HCT116 (cell line): Measurements from ENCODE around the gene PLEKHH2. TPM values are rescaled to one million over a fixed set of nuclear protein-coding genes. Genes with fewer than 3 reads are reported as not detected.

Source experiments
- ATAC-seq: fragments of 200-7000 bp; cut with Tn5 transposase; 2 replicates; pipeline ENCODE4 v1.9.1; 2020; ENCODE audit warnings: mild to moderate bottlenecking, moderate library complexity
- BruUV-seq: library from RNA; stranded (reverse); fragments of 400-500 nt; replicated peaks from 2 replicates; lab custom pipeline; 2021; lab: Mats Ljungman, UMichigan
- CTCF ChIA-PET: fragments of 300-600 bp; sonication (Branson Sonifier 250); formaldehyde crosslinking; loops from one replicate; lab custom pipeline; 2021; ENCODE audit warnings: antibody characterized with exemption; lab: Charles Lee
- POLR2A ChIA-PET: fragments of 300-600, 350-600 bp; sonication (Branson Sonifier 250); formaldehyde crosslinking; loops from one replicate; lab custom pipeline; 2021; ENCODE audit warnings: antibody characterized with exemption; lab: Charles Lee
- RAD21 ChIA-PET, 2 experiments: fragments of 300-600 bp; sonication (Branson Sonifier 250); formaldehyde crosslinking; loops; one replicate each; lab custom pipeline; 2023; ENCODE audit warnings: low total read pairs in 2 of 2; ENCODE audit not compliant: uncharacterized antibody in 2 of 2, unreplicated experiment in 2 of 2, low non-redundant PET in 1 of 2; lab: Charles Lee
- DNase-seq: peaks from one replicate; pipeline ENCODE4 v3.0.0-alpha.2; 2010; ENCODE audit warnings: low read depth, low spot score
- H2AFZ ChIP-seq: fragments of 200-600 bp; shearing (Covaris generic), sonication (generic); 2 replicates; pipeline ENCODE4 v1.6.1; 2017; ENCODE audit warnings: low read depth, mixed run types, mixed read lengths, antibody characterized with exemption, low read length; ENCODE audit not compliant: poor library complexity, severe bottlenecking
- H3K27ac ChIP-seq: 2 replicates; pipeline ENCODE4 v1.5.1; 2012; ENCODE audit warnings: low read depth, low read length
- H3K27me3 ChIP-seq: fragments of 200-600 bp; sonication (generic); 2 replicates; pipeline ENCODE4 v1.6.1; 2016; ENCODE audit warnings: mixed run types, low read length, mixed read lengths; ENCODE audit not compliant: insufficient read depth
- H3K36me3 ChIP-seq, 2 experiments: fragments of 200-500 bp in 1 of 2; fragments of 200-600 bp in 1 of 2; sonication (Bioruptor generic) in 1 of 2; sonication (generic) in 1 of 2; 2 replicates each; pipeline versions ENCODE4 v1.5.1 to v1.6.1; 2014 to 2016; ENCODE audit warnings: low read length in 2 of 2, inconsistent platforms in 1 of 2, mixed read lengths in 1 of 2, mixed run types in 1 of 2; ENCODE audit not compliant: insufficient read depth in 2 of 2, control insufficient read depth in 1 of 2
- H3K4me1 ChIP-seq, 2 experiments: fragments of 200-600 bp in 1 of 2; sonication (generic) in 1 of 2; 2 replicates each; pipeline versions ENCODE4 v1.5.1 to v1.6.1; 2012 to 2017; ENCODE audit warnings: low read length in 2 of 2, inconsistent platforms in 1 of 2, mild to moderate bottlenecking in 1 of 2, mixed read lengths in 1 of 2, mixed run types in 1 of 2, moderate library complexity in 1 of 2; ENCODE audit not compliant: insufficient read depth in 2 of 2, control insufficient read depth in 1 of 2
- H3K4me2 ChIP-seq: fragments of 200-600 bp; sonication (generic); 2 replicates; pipeline ENCODE4 v1.6.1; 2017; ENCODE audit warnings: mixed run types, low read length, mixed read lengths
- H3K4me3 ChIP-seq, 2 experiments: fragments of 200-600 bp in 1 of 2; sonication (generic) in 1 of 2; replicated peaks in 1 of 2; 2 replicates each; pipeline ENCODE4 v1.5.1; 2011 to 2016; ENCODE audit warnings: low read length in 2 of 2, control low read depth in 1 of 2, low read depth in 1 of 2, mild to moderate bottlenecking in 1 of 2, mixed read lengths in 1 of 2, mixed run types in 1 of 2
- H3K79me2 ChIP-seq: fragments of 200-600 bp; sonication (generic); 2 replicates; pipeline ENCODE4 v1.6.1; 2017; ENCODE audit warnings: mild to moderate bottlenecking, mixed run types, low read length, moderate library complexity, mixed read lengths; ENCODE audit not compliant: insufficient read depth
- H3K9ac ChIP-seq: fragments of 200-600 bp; sonication (generic); 2 replicates; pipeline ENCODE4 v1.6.1; 2016; ENCODE audit warnings: low read length, mixed read lengths
- H3K9me2 ChIP-seq: fragments of 200-600 bp; sonication (generic), shearing (Covaris generic); 2 replicates; pipeline ENCODE4 v1.6.1; 2017; ENCODE audit warnings: mixed run types, mild to moderate bottlenecking, moderate library complexity; ENCODE audit not compliant: insufficient read depth
- H3K9me3 ChIP-seq, 2 experiments: fragments of 200-500 bp in 1 of 2; fragments of 200-600 bp in 1 of 2; sonication (Bioruptor generic) in 1 of 2; sonication (generic) in 1 of 2; 2 replicates each; pipeline ENCODE4 v1.6.1; 2014 to 2017; ENCODE audit warnings: low read length in 2 of 2, mixed read lengths in 2 of 2, inconsistent platforms in 1 of 2, low read depth in 1 of 2, mild to moderate bottlenecking in 1 of 2, mixed run types in 1 of 2, moderate library complexity in 1 of 2; ENCODE audit not compliant: control insufficient read depth in 1 of 2, insufficient read depth in 1 of 2
- H4K20me1 ChIP-seq: fragments of 200-600 bp; sonication (generic), shearing (Covaris generic); 2 replicates; pipeline ENCODE4 v1.6.1; 2017; ENCODE audit warnings: mixed run types, mild to moderate bottlenecking, moderate library complexity; ENCODE audit not compliant: insufficient read depth
- CBX3 ChIP-seq: IDR thresholded peaks from 2 replicates; pipeline ENCODE4 v1.6.1; 2012; ENCODE audit warnings: low read depth
- CEBPB ChIP-seq: IDR thresholded peaks from 2 replicates; pipeline ENCODE4 v1.6.1; 2012; ENCODE audit warnings: low read depth
- EGR1 ChIP-seq: IDR thresholded peaks from 2 replicates; pipeline ENCODE4 v1.6.1; 2012; ENCODE audit warnings: low read depth
- ELF1 ChIP-seq: IDR thresholded peaks from 2 replicates; pipeline ENCODE4 v1.6.1; 2012; ENCODE audit warnings: low read depth, borderline replicate concordance
- EZH2 ChIP-seq: fragments of 200-600 bp; sonication (generic); IDR thresholded peaks from 2 replicates; pipeline ENCODE4 v1.6.1; 2017; ENCODE audit warnings: antibody characterized with exemption, mixed run types
- EZH2phosphoT487 ChIP-seq: fragments of 200-600 bp; IDR thresholded peaks from 2 replicates; pipeline ENCODE4 v1.6.1; 2018; ENCODE audit warnings: antibody characterized with exemption, borderline replicate concordance
- JUND ChIP-seq: IDR thresholded peaks from 2 replicates; pipeline ENCODE4 v1.6.1; 2012
- POLR2A ChIP-seq: IDR thresholded peaks from 2 replicates; pipeline ENCODE4 v1.7.0; 2011; ENCODE audit warnings: borderline replicate concordance; ENCODE audit not compliant: insufficient read depth, insufficient read length; ENCODE audit errors: extremely low read depth
- POLR2AphosphoS5 ChIP-seq: IDR thresholded peaks from 2 replicates; pipeline ENCODE4 v1.6.1; 2011; ENCODE audit warnings: mild to moderate bottlenecking, low read depth, low read length, moderate library complexity
- RAD21 ChIP-seq: IDR thresholded peaks from 2 replicates; pipeline ENCODE4 v1.6.1; 2012; ENCODE audit warnings: low read depth, mild to moderate bottlenecking
- SIN3A ChIP-seq: IDR thresholded peaks from 2 replicates; pipeline ENCODE4 v1.6.1; 2012; ENCODE audit warnings: low read depth
- SP1 ChIP-seq: IDR thresholded peaks from 2 replicates; pipeline ENCODE4 v1.6.1; 2012; ENCODE audit warnings: low read depth
- SRF ChIP-seq: IDR thresholded peaks from 2 replicates; pipeline ENCODE4 v1.6.1; 2012; ENCODE audit warnings: low read depth
- TCF7L2 ChIP-seq: IDR thresholded peaks from 2 replicates; pipeline ENCODE4 v1.7.0; 2011; ENCODE audit warnings: borderline replicate concordance, inconsistent platforms; ENCODE audit not compliant: insufficient read depth, insufficient read length; ENCODE audit errors: extremely low read depth
- ZBTB33 ChIP-seq: IDR thresholded peaks from 2 replicates; pipeline ENCODE4 v1.6.1; 2011; ENCODE audit warnings: mild to moderate bottlenecking, low read length, moderate library complexity; ENCODE audit not compliant: insufficient replicate concordance; ENCODE audit errors: extremely low read depth
- ZFX ChIP-seq: fragments of 450-650 bp; IDR thresholded peaks from 2 replicates; pipeline ENCODE4 v1.6.1; 2017
- ZNF274 ChIP-seq: fragments of 200-500 bp; sonication (Bioruptor generic); IDR thresholded peaks from 2 replicates; pipeline ENCODE4 v1.6.1; 2014; ENCODE audit warnings: mild to moderate bottlenecking, low read depth, low read length, inconsistent platforms
- intact Hi-C: fragments of 100-400 bp; cut with micrococcal nuclease; formaldehyde crosslinking; loops from 2 replicates; pipeline ENCODE4 v1.10.0; 2022
- total RNA-seq: library from RNA; stranded (reverse); gene quantifications from one replicate; pipeline ENCODE4 v1.2.1, GENCODE V29; 2021; ENCODE audit not compliant: unreplicated experiment

Gene PLEKHH2
- total RNA-seq, 1 experiment from 2014 or later = 7.8 TPM

- ChIA-PET CTCF (no interaction called here), RAD21 (no interaction called here), POLR2A (no interaction called here)
- ATAC-seq (no peak), DNase-seq (no peak)
- H4K20me1 ChIP-seq = no peaks in the 10 kb centered on the region
- H3K27ac ChIP-seq = no peak overlapping the region
- no peak overlapping the region for H3K4me3 ChIP-seq
- no peaks in the 10 kb centered on the region for H3K79me2 ChIP-seq
- no peak overlapping the region for H2AFZ ChIP-seq
- no peaks in the 10 kb centered on the region for H3K9me3 ChIP-seq
- H3K36me3 ChIP-seq = no peaks in the 10 kb centered on the region; a peak in 1 of 4 replicates
- H3K27me3 ChIP-seq = no peaks in the 10 kb centered on the region
- intact Hi-C loops = no loop called here
- BruUV-seq = no TSS peak
- H3K9ac ChIP-seq = no peak overlapping the region
- H3K4me1 ChIP-seq = peaks cover 0 to 5% of the 10 kb centered on the region in 2 experiments; a peak in 1 of 4 replicates
- TF ChIP-seq POLR2AphosphoS5 (no peak), SRF (no peak), SP1 (no peak), EZH2 (no peak), ZFX (no peak), ZNF274 (no peak), ZBTB33 (no peak), SIN3A (no peak), CEBPB (no peak), TCF7L2 (no peak), RAD21 (no peak), ELF1 (no peak), POLR2A (no peak), JUND (no peak), EGR1 (no peak), EZH2phosphoT487 (no peak), CBX3 (no peak)
- H3K4me2 ChIP-seq = no peak overlapping the region
- H3K9me2 ChIP-seq = no peaks in the 10 kb centered on the region
These were observed 150.8 kb downstream of the PLEKHH2 start for GRCh38 chr2:43787895-43788294.
